GM10847 (cell line): Measurements from ENCODE around the gene MED13L.

Experiments
- POLR2A ChIP-seq: IDR thresholded peaks from 2 replicates; pipeline ENCODE4 v1.6.1; 2011; ENCODE audit not compliant: insufficient read length; ENCODE audit errors: extremely low read depth

Gene MED13L

DNA sequence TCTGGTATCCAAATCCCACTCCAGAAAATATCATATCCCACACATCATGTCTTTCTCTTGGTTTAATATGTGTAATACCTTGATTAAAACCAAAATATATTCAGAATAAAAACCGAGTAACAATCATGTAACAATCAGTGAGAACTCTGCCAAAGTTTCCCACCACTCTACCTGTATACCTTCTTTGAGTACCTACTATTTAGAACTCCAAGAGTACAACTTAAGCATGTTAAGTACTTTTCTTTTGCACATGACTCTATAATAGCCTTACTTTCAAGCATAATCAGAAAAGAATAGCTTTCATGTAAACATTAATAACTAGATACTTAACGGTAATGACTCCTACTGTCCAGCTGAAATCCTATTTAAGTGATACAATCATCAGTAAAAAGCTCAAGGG lies 223.2 kb downstream of the MED13L start:
- no peak for TF ChIP-seq POLR2A

DNA sequence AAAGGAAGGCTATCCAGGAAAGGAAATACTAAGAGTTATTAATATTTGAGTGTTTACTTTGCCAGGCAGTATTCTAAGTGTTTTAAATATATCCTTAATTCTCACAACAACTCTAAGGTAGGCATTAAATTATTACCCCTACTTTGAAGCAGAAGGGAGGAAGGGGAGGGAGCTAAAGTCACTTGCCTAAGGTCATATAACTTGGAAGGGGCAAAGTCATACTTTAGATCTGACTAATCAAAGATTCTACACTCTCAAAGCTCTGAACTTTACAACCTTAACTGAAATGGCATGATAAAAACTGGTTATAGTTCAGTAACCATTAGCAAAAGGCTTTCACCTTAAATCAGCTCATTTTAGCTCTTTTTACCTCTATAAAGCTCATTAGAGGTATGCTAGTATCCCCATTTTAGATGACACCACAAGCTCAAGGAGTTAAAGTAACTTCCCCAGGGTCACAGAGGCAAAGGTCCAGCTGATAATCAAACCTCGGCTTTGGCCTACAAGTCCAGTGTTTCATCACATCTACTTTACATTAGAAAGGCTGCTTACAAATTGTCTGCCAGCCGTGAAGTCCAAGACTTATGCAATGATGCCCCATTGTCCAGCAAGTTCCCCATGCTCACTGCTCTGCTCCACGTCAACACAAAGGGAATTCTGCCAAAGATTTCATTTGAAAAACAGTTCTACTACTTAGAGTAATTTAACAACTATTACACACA lies 223.9 kb downstream of the MED13L start:
- TF ChIP-seq POLR2A = no peak

GRCh38 chr12:116050275-116050674 lies 227.2 kb downstream of the MED13L start:
- TF ChIP-seq POLR2A = no peak

DNA sequence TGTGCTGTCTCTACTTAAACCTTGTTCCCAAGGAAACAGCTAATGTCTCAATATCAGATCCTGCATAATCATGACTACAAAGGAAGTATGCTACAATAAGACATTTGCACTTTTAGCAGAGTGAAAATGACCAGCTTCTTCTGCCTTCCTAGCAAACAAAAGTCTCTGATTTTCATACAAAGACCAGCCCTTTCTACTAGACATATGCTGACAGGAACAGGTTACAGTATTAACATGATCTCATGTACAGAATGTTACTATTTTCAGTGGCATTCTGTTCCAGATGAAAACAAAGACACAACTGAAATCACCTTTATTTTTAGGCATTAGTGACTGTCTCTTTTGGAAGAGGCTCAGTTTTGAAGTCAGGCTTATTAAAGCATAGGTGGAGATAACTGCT lies 228.6 kb downstream of the MED13L start:
- TF ChIP-seq POLR2A = no peak

DNA sequence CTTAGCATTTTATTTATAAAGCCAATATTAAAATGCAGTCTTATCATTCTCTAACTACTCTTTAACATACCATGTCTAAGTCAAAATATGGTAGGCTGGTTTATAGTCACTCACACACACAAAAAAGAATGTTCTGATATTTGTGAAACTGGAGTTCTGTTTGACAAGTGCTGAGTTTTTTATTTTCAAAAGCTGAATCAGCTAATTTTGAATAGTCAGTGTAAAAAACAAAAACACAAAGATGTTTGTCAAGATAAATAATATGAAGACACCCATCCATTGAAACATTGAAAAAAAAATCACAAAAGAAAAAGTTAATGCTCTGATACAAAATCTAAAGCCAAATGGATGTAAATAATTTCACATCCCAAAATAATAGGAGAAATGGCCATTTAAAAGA lies 231.5 kb downstream of the MED13L start:
- no peak for TF ChIP-seq POLR2A

DNA sequence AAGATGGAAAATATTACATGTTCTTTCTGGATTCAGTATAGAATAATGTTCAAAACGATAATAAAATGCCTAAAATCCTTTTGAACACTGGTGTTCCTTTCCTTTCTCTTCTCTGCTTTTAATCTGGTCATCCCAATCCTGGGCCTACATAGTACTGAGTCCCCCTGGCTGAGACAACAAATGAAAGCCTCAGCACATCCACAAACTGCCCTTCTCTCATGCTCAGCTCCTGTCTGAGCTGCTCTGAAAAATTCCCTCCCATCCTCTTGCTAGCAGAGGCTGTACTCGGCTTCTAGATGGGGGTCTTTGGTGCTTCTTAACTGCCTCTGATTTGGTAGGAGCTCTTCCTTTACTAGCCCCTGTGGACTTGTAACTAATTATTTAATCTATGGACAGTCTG lies 232.3 kb downstream of the MED13L start:
- no peak for TF ChIP-seq POLR2A

- TF ChIP-seq POLR2A = no peak
Observed at GRCh38 chr12:116043659-116044535, 233.6 kb downstream of the MED13L start.

DNA sequence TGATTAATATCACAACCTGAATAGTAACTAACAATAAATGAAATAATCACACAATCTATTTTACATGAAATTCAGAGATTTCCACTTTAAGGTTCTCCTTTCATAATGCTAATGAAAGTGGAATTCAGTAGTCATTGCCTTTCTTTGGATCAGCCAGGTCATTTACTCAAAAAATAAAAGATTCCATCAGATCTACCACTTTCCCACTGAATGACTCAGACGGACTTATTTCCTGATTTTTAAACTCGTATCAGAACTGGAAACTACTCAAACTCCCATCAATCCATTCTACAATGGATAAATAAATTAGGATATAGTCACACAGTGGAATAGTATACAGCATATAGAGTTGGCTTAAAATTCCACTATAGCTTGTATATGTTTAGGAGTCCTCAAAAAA lies 237.1 kb downstream of the MED13L start:
- TF ChIP-seq POLR2A = no peak

DNA sequence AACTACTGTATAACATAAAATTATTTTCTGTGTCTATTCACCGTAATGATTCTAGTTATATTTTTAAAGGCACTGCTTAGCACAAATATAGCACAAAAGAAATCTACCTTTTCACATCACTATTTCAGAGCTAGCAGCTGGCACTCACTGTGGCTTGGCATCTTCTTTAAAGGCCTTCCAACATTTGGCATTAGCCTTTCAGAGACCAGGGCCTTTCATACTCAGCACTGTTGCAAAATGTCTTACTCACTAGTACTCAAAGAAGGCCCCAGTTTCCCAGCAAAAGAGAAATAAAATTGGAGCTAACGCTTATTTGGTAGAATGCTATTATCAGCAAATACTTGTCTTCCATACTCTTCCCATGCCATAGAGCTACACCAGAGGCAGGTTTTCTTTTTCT lies 238.4 kb downstream of the MED13L start:
- no peak for TF ChIP-seq POLR2A

- no peak for TF ChIP-seq POLR2A
Observed at GRCh38 chr12:116037941-116038837, 239.3 kb downstream of the MED13L start.

- no peak for TF ChIP-seq POLR2A
Observed at GRCh38 chr12:116033765-116034164, 243.7 kb downstream of the MED13L start.

DNA sequence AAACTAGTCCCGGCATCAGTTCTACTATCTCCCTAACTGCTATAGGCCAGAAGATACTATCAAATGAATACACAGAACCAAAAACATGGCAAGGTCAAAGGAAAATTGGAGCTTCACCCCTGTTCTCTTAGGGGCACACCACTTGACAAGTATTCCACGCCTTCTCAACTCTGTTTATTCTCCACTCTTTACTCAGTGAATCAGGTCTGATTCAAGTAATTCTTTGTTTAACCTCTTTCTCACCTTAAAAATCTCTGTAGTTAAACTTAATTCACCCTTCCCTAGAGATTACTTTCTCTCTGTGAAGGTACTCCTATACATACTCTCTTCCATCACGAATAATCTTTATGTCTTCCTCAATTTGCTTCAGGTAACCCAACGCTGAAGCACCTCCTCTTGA lies 248.9 kb downstream of the MED13L start:
- no peak for TF ChIP-seq POLR2A

GRCh38 chr12:116027551-116027821 lies 250.0 kb downstream of the MED13L start:
- TF ChIP-seq POLR2A = no peak

DNA sequence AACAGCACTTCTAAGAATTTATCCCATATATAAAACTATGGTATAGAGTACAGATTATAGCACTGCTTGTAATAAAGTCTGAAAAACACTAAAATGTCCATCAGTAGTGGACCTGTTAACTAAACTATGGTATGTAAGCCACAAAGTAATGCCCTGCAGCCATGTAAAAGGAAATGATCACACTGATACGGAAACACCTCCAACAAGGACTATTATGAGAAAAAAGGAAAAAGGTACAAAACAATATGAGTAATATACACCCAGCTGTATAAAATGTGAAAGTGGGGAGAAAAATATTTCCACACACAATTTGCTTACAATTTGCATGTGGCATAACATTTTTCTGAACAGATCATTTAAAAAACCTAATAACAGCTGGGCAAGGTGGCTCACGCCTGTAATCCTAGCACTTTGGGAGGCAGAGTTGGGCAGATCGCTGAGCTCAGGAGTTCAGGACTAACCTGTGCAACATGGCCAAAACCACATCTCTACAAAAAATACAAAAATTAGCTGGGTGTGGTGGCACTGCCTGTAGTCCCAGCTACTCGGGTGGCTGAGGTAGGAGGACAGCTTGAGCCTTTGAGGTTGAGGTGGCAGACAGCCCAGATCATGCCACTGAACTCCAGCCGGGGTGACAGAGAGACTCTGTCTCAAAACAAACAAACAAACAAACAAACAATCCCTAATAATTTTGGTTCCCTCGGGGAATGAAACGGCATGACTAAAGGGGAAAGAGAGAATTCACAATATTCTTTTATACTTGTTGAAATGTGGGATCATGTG lies 250.5 kb downstream of the MED13L start:
- TF ChIP-seq POLR2A = no peak

- TF ChIP-seq POLR2A = no peak
Observed at GRCh38 chr12:116026346-116026745, 251.1 kb downstream of the MED13L start.
